Activated CD4-positive, alpha-beta T cell treated with anti-CD3 and anti-CD28 coated beads, Interleukin-2, amount 50 U/mL, for 1 hour (primary cell): ENCODE measurements around the gene FAM53A.

Experiments
- DNase-seq: peaks from one replicate; pipeline ENCODE4 v3.0.0-alpha.2; 2020

FAM53A gene

DNA sequence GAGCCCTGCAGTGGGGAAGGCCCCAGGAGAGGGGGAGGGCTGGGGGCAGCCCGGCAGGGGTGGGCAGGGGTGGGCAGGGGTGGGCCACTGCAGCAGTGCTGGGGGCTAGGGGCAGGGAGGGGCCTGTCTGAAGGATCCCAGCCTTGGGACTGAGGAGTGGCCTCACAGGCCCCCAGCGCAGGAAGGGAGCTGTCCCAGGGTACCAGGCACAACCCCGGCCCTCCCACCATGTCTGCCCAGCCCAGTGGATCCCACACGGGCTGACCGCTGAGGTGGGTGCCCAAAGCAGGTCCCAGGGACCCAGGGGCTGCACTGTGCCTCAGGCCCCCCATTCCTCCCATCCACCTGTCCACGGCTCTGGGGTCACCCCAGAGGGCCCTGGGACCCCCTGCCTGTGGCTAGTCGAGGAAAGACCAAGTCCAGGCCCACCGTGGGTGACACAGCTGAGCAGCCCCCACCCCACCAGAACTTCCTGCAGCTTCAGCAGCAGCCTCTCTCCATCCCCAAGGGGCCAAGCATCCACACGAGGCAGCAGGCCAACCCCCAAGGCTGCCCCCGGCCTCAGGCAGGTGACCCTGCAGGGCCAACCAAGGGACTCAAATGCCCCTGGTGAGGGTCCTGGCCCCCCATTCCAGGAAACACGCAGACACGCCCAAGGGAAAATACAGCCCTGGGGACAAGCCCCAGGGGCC, 46.4 kb downstream of the FAM53A start:
- DNase-seq: no peak

DNA sequence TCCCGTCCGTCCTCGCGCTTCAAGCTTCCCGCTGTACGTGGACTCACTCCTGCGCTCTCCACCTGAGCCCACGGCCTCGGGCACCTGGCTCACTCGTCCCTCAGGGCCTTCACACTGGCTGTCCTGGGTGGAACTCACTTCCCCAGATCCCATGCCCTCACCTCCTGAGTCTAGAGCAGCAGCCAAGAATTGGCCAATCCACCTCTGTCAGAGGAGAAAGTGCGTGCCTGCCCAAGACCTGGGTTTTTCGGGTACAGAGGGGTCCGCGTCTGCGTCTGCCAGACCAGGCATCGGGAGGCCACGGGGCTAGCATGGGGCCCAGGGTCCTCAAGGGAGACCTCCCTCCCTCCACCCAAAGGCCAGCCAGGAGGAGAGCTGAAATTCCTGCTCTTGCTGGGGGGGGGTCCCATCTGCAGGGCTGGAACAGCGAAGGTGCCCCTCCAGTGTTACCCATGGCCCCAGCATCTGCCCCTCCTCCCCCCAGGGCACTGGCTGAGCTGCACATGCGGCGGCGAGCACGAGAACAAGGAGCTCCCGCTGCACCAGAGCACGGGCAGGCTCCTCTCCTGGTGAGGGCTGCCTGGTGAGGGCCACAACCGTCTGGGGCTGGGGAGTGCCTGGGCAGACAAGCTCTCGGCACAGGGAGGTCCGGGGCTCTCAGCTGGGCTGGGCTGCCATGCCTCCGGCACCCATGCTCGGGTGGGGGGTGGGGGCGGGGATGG, 47.5 kb downstream of the FAM53A start:
- DNase-seq: no peak

DNA sequence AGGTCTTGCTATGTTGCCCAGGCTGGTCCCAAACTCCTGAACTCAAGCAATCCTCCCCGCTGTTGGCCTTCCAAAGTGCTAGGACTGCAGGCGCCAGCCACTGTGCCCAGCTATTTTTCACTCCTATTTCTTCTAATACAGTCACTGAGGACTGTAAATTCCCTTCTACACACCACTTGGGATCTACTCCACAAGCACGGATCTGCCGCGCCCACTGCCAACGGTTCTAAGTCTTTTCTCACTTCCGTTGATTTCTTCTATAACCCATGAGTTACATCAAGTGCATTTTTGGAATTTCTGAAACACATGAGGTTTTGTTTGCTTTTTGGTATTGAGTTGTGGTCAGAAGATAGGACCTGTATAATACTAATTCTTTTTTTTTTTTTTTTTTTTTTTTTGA, 48.6 kb downstream of the FAM53A start:
- no peak for DNase-seq

DNA sequence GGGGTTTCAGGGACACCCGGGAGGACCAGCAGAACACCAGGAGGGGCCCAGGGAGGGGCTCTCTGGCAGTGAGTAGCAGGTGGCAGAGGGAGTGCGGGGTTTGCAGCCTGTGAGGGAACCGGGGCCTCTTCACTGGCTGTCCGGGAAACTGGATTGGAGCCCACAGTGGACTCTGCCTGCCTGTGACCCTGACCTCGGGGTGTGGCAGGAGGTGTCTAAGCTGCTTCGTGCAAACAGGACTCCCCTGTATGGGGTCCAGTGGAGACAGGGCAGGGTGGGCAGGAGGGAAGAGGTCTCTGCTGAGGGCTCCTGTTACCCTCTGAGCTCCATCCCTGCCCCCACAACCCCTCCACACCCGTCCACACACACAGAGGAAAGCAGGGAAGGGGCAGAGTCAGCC, 50.1 kb downstream of the FAM53A start:
- no peak for DNase-seq

DNA sequence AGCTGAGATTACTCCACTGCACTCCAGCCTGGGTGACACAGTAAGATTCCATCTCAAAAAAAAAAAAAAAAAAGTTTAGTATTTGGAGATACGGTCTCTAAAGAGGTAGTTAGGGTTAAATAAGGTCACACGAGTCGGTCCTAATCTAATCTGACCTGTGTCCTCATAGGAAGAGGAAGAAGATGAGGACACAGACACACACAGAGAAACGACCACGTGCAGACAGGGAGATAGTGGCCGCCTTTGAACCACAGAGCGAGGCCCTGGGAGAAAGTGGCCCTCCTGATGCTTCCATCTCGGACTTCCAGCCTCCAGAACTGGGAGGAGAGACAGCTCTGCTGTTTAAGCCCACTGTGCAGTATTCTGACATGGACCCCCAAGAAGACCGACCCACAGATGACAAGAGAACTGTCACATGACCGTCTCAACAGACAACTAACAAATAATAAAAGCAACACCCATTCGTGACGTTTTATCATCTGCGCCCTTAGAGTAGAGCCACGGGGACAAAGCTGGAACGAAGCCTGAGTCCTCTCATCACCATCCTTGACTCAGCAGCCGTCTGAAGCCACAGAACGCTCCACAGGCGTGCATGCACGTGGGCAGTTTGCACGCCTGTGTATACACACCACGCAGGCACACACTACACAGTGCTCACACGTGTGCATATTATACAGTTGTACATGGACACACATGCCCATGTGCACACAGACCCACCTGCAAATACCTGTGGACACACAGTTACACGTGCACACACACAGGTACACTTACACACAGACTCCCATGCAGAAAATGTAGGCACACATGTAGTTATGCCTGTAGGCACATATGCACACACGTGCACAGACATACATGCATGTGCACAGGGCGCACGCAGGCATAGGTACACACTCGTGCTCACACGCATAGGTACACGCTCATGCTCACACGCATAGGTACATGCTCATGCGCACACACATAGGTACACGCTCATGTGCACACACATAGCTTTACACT, 51.7 kb downstream of the FAM53A start:
- DNase-seq: no peak

DNA sequence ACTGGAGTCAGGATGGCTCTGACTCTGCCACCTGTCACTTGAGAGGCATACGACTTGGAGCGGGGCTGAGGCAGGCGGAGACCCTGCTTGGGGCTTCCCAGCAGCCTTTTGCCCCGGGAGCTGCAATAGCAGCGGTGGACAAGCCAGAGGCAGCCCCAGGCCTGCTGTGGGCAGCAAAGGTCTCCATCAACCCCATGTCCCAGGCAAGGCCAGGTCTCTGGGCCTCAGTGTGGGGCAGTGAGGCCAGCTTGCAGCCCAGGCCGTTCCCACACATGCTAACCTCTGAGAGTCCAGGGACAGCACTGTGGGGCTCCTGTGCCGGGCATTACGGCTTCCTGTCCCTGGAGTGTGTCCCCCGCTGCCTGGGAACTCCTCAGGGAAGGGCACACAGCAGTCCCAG, 53.0 kb downstream of the FAM53A start:
- no peak for DNase-seq

DNA sequence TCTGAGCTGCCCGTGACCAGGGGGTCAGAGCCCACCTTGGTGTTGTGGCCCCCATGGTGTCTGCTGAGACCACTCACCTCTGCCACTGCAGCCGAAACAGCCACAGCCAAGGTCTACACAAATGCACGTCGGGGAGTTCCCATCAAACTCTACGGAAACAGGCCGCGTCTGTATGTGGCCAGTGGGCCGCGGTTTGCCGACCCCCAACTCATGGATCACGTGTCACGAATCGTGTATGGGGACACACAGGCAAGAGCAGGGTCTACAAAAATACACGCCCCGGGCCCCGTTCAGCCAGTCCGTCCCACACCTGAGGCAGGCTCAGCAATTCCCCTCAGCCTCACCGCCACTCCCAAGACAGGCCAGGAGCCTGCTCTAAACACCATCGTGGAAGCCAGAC, 53.8 kb downstream of the FAM53A start:
- no peak for DNase-seq

DNA sequence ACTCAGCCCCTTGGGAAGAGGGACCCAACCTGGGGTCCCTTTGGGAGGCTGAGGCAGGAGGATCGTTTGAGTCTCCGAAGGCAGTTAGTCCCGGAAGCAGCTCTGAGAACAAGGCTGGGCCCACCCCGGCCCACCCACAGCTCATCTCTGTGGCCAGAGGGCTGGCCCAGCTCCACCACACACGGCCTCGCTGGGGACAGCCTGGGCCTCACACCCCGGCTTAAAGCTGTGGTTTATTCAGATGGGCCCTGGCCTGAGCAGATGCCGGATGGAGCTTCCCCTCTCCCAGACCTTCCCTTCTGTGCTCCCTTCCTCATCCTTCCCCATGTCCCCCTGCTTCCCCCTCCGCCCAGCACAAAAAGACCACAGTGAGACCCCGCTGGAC, 54.4 kb downstream of the FAM53A start:
- no peak for DNase-seq

DNA sequence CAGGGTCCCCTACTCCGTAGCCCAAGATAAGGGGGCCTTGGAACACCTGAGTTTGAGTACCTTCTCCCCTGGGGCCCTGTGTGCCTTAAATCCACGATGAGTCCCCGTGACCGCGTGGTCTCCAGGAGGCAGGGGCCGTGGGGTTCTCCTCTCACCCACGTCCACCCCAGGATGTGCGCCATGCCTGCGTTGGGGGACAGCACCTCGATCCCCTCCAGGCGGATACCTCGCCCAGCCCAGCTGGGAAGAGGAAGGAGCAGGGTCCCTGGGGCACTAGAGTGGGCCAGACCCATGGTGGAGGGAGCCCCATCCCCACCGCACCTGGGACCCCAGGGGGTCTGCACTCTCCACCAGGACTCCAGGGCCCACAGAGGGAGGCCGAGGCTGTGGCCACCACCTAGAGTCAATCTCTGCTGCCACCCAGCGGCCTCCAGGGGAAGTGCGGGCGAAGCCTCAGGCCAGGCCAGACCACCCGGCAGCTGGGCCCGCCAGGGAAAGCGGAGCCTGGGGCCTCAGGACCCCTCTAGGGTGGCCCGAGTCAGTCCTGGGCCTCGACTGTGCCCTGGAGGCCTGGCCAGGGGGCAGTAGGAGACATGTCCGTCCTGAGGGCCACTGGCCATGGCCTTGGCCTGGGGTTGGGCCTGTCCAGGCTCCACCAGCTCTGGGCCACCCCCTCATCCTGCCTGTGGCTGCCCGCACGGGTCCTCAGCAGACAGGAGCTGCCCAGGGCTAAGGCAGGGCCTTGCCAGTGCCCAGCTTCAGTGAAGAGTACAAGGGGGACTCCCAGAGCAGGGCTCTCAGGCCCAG, 55.0 kb downstream of the FAM53A start:
- DNase-seq: peak; percentile 67

DNA sequence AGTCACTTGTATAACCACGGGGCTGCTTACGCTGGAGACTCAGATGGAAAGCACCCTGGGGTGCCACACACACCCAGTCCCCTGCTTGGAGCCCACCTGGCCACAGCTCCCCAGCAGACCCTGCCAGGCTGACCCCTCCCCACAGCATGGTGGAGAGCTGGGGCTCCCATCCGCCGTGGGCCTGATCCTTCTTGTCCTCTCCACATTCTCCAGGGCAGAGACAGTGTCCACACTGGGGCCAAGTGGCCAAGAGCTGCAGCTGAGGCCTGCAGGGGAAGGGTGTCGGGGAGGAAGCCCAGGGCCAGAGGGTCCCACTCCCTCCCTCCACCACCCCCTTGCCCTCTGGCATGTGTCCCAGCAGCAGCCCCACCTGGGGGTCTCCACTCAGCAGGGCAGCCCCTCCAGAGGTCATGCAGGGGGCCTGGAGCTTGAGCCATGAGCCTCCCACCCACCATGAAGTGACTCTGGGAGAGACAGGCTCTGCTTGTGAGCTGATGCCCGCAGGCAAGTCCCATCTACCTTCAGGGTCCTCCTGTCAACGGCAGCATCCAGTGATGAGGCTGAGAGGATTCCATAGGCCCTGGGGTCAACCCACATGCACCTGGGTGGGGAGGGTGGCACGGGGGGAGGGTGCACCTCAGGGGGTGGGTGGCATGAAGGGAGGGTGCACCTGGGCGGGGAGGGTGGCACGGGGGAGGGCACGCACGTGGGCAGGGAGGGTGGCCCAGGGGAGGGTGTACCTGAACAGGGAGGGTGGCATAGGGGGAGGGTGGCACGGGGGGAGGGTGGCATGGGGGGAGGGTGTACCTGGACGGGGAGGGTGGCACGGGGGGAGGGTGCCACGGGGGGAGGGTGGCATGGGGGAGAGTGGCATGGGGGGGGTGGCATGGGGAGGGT, 56.4 kb downstream of the FAM53A start:
- DNase-seq: no peak

DNA sequence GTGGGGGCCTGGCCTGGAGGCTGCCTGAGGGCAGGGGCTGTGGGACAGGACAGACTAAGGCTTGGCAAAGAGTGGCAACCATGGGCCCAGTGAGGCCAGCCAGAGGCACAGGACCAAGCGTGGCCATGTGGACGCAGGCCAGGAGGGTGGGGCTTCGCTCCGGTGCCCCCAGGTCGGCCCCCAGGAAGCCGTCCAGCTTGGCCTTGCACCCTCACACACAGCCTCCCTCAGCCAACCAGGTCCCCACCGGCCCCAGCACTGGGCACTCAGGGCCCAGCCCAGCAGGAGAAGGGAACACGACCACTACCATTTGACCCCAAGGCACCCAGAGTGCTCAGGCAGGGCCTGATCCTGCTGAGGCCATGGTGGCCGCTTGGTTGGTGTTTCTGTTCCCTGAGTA, 57.2 kb downstream of the FAM53A start:
- no peak for DNase-seq

DNA sequence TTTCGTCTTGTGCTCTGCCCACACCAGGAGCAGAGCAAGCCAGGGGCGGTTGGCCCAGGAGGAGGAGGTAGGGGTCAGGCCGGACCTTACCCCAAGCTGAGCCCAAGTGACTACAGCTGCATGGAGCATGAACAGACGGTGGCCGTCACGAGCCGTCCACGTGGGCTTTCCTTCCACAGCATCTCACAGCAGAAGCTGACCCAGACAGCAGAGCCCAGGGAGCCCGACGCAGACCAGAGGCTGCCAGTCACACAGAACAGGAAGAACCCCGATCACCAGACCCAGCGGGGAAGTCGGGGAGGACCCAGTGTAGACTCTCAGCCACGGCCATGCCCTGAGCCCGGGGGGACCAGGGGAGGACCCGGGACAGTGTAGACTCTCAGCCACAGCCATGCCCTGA, 58.0 kb downstream of the FAM53A start:
- no peak for DNase-seq

DNA sequence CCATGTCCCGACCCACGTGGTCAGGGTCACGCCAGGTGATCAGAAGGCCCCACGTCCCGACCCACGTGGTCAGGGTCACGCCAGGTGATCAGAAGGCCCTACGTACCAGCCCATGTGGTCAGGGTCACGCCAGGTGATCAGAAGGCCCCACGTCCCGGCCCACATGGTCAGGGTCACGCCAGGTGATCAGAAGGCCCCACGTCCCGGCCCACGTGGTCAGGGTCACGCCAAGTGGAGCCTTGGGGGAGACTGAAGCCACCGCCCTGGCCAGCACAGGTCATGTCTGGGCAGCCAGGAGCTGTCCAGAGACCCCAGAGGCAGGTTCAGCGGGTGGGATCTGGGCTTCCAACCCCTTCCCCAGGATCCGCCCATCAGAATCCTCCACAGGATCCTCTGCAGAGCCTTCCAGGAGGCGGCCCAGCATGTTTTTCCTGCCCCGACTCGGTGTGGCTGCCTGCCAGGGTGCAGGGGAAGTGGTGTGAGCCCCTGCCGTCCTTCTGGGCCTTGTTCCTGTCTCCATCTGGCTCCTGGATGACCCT, 58.4 kb downstream of the FAM53A start:
- no peak for DNase-seq

DNA sequence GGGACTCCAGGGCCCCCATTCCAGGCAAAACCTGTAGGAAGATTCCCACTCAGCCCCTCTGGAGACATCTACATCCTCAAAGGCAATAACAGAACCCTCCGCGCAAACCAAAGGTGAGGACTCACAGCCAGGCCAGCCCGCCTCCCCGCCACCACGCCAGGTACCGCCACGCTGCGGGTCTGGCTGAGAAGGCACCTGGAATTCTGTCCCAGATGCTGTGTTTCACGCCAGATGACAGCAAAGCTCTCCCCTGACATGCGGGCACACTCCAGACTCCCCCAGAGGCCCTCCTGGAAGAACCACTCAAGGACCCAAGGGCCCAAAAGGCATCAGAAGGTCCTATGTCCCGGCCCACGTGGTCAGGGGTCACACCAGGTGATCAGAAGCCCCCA, 59.6 kb downstream of the FAM53A start:
- DNase-seq: no peak

DNA sequence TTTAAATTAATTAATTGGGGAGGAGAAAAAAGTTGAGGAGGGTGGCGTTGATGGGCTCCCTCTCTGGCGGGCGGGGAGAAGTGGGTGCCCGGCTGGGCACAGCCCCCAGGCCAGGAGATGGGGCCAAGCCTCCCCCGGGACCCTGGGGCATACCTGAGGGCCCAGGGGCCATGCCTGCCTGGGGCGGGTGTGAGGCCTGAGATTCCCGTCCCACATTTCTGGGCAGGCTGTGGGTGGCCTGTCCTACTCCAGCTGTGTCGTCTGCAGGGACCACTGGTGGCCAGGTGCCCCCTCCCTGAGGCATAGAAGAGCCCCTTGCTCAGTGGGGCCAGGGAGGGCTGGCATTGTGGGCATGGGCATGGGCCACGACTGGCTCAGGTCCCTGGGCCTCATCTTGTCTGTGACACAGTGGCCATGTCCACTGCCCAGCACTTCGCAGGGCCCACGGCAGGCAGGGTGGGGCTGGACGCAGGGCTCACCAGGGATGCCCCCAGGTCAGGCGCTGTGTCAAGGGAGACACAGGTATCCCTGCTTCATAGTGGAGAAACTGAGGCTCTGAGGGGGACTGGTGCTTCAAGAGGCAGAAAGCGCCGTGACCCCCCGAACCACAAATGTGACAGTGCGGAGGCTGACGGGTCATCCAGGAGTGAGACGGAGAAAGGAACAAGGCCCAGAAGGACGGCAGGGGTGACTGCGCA, 60.1 kb downstream of the FAM53A start:
- DNase-seq: no peak

DNA sequence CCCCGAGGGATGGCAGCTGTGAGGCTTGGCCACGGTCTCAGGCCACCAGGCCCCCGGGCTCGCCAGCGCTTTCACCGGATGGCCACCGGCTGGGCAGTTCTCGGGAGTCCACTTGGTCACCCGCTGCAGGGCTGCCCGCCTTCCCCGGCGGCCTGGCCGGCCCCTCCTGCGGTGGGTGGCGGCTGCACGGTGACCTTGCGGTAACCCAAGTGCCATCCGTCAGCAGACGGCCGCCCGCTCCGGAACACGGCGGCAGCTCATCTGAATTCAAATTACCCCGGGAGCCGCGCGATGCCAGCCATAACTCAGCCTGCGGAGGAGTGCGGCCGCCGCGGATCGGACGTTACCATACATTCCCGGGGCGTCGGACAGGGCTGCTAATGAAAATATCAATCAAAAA, 60.7 kb downstream of the FAM53A start:
- DNase-seq: no peak

DNA sequence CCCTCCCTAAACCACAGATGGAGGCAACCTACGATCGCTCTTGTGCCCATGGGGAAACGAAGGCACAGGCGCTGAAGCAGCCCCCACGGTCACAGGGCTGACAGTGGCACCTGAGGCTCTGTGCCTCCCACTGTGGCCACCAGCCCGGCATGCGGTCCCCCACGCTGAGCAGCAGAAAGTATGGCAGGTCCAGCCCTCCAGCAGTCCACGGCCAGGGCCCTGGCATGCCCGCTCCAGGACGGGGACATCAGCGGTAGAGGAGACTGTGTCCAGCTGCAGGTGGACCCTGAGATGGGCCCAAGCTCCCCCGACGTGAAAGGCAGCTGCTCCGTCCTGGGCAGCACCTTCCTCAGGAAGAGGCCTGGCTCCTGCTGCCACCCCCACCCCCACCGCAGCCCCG, 61.2 kb downstream of the FAM53A start:
- DNase-seq: no peak

DNA sequence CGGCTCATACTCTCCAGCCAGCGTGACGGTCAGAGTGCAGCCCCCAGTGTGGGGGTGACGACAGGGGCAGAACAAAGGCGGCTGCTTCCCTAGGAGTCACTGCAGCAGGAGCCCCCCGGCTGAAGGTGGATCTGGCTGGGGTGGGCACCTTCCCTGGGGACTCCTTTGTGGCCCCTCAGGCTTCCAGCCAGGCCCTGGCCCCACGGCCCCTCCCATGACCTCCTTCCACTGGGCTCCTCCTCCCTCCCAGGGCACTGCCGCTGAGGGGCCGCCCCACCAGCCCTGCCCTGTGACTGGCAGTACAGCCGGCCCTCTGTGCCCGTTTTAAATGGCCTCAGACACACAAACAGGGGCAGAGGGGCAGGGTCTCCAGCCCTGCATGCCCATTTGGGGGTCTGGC, 61.9 kb downstream of the FAM53A start:
- DNase-seq: no peak

DNA sequence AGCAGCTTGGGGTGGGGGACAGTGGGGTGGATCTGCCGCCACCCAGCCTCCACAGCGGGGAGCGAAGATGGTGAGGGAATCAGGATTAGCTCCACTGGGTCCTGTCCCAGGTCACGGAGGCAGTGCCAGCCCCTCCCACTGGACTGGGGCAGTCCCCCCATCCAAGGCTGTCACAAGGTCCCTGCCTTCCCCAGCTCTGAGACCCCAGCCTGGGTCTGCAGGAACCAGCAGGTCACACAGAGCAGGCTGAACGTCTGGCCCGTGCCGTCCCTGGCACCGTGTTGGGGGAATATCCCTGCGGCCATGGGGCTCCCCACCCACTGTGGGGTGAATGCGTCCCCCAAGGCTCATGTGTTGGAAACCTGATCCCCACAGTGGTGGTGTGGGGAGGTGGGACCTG, 62.6 kb downstream of the FAM53A start:
- DNase-seq: no peak

DNA sequence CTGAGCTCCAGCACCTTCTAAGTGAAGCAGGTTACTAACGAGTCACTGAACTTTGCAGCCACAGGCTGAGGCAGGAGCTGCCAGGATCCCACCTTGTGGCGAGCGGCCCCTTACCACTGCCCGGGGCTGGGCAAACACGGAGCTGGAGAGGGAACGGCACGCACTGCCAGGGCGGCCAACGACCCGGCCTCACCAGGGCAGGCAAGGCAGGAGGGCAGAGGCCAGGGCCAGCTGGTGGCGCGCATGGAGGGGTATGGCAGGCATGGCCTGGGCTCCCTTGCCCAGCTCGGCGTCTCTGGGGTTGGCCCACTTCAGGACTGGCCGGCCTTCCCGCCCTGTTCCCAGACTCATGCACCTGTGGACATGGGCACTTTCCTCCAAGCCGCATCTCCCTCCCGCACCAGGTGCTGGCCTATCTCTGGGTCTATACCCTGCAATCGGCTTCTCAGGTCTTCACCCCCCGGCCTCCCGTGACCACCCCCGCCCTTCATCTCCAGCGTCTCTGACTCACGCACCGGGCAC, 64.9 kb downstream of the FAM53A start:
- DNase-seq: no peak

DNA sequence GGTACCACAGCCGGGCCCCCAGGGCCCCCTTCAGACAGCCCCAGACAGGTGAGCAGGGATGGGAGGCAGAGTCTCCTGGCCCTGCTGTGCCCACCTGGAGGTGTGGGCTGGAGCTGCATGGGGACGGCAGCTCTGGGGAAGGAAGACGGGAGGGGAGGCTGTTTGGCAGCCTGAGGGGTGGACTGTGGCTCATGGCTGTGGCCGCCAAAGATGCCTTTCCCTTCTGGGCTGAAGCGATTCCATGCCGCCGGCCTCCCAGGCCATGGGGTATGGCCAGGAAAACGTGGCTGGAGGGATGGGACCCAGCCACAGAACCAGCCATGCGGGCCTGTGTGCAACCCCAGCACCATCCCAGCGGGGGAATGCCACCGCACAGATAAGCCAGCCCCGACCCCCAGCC, 65.7 kb downstream of the FAM53A start:
- DNase-seq: no peak
